Measurements from ENCODE around the gene PRMT3.
"Not testable (repeated sequence)": the region's sequence is repeated elsewhere in the genome, so short reads cannot be mapped to it uniquely, and the experiment has no call there.

Gene PRMT3

GRCh38 chr11:20387261-20388095 lies at the start of gene PRMT3:
TSS of gene PRMT3 (plus strand) at chr11:20387716. CDS start at chr11:20387747, 31 bp downstream.
- peak; percentile 90 for DNase-seq

- no peak for DNase-seq
Observed at GRCh38 chr11:20342347-20343141, 45.0 kb upstream of the PRMT3 start.

GRCh38 chr11:20351136-20351535 lies 36.4 kb upstream of the PRMT3 start:
- DNase-seq, result no peak

GRCh38 chr11:20351751-20352262 lies 35.7 kb upstream of the PRMT3 start:
- DNase-seq, result no peak

GRCh38 chr11:20353829-20354434 lies 33.6 kb upstream of the PRMT3 start:
- peak; percentile 29 for DNase-seq

GRCh38 chr11:20355221-20356219 lies 32.0 kb upstream of the PRMT3 start:
- DNase-seq, result no peak

- DNase-seq, result no peak
Observed at GRCh38 chr11:20357150-20357549, 30.4 kb upstream of the PRMT3 start.

- no peak for DNase-seq
Observed at GRCh38 chr11:20360650-20361049, 26.9 kb upstream of the PRMT3 start.

GRCh38 chr11:20362481-20362880 lies 25.0 kb upstream of the PRMT3 start:
- DNase-seq, result no peak

GRCh38 chr11:20363149-20363499 lies 24.4 kb upstream of the PRMT3 start:
- no peak for DNase-seq

GRCh38 chr11:20363500-20364340 lies 23.8 kb upstream of the PRMT3 start, which contains the start of gene HTATIP2:
TSS of gene HTATIP2 (plus strand) at chr11:20363714. CDS start at chr11:20364238, 524 bp downstream.
- peak; percentile 9 for DNase-seq

GRCh38 chr11:20364341-20364792 lies 23.1 kb upstream of the PRMT3 start:
- peak; percentile 38 for DNase-seq

GRCh38 chr11:20365465-20365864 lies 22.1 kb upstream of the PRMT3 start:
- DNase-seq, result not testable (repeated sequence)

GRCh38 chr11:20367313-20367948 lies 20.1 kb upstream of the PRMT3 start:
- DNase-seq, result peak; percentile 49

GRCh38 chr11:20368438-20368837 lies 19.1 kb upstream of the PRMT3 start:
- peak; percentile 10 for DNase-seq

GRCh38 chr11:20369826-20370225 lies 17.7 kb upstream of the PRMT3 start:
- DNase-seq, result no peak

GRCh38 chr11:20372081-20372626 lies 15.4 kb upstream of the PRMT3 start:
- no peak for DNase-seq

- no peak for DNase-seq
Observed at GRCh38 chr11:20373147-20373546, 14.4 kb upstream of the PRMT3 start.

- DNase-seq, result no peak
Observed at GRCh38 chr11:20373568-20374209, 13.8 kb upstream of the PRMT3 start.
